ENCODE data around the gene CTDP1. TPM values are rescaled to one million over a fixed set of nuclear protein-coding genes. Genes with fewer than 3 reads are reported as not detected.
A peak's percentile ranks its signal among the peaks of the same experiment; 100 is the strongest.

CTDP1 gene
- polyA plus RNA-seq, 1 donor = 7.8 TPM

DNA sequence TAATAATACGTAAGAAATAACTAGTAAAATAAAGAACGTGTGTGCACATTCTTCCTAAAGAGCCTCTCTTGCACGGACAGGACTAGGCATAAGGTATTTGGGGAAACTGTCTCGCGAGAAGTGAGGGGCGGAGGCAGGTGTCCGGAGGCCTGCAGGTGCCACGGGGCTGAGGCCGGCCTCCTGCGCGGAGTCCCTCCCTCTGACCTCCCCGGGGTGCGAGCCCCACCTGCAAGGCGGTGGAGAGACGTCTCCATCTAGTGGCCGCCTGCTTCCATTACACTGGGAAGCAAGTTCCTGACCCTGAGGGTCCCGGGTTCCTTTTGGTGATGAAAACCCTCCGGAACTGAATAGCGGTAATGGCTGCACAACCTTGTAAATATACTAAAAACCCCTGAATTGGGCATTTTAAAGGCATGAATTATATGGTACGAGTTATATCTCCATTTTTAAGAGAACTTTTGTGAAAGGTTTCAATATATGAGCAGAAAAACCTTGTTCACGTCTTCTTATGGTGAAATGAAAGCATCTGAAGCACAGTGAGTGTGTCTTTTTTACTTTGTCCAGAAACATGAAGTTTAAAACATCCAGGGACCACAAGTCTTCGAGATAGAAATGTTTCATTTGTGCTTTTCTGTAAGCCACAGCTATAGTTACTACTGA, 35.5 kb upstream of the CTDP1 start:
- no peak for DNase-seq (ENCODE audit: low read depth)

DNA sequence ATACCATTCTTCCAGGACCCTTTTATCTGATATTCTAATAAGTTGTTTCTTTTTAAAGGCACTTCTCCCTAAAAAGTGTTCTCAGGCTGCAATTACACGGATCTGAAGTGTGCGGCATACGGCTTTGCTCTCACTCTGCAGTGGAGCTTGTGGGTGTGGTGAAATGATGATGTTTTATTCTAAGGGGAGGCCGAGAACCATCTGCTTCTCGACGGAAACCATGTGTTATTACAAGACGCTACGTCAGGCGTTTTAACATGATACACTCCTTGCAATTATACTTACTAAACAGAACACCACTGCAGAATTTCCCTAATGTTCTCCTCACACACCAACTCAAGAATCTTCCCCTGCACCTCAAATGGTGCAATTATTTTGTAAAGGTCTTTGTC, 34.9 kb upstream of the CTDP1 start:
- DNase-seq (ENCODE audit: low read depth) = peak; percentile 40

DNA sequence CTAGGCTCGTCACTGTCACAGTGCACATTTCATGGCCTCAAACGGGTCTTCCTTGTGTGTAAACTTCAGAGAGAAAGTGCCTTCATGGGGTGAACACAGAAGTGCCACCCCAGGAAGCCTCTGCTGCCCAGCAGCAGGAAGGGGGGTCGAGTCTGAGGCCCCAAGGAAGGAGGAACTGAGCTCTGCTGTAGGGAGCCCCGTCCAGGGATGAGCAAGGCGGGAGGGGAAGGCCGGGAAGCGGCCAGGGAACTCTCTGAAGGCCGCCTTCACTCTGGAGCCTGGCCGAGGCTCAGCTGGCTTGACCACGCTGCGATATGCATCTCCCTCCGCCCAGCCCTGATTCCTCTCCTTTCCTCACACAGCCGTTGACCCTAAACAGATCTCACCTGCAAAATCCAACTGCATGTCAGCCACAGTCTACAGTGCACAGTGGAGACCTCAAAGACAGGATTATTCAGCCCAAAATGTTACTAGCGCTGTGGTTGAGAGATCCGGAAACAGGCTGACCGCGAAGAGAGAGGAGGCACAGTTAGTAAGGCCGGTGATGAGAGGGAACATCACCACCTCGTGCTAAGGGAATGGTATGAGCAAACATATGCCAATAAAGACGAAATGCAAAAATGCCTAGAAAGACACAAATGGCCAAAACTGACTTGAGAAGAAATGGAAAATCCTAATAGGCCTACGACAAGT, 34.2 kb upstream of the CTDP1 start:
- no peak for DNase-seq (ENCODE audit: low read depth)

DNA sequence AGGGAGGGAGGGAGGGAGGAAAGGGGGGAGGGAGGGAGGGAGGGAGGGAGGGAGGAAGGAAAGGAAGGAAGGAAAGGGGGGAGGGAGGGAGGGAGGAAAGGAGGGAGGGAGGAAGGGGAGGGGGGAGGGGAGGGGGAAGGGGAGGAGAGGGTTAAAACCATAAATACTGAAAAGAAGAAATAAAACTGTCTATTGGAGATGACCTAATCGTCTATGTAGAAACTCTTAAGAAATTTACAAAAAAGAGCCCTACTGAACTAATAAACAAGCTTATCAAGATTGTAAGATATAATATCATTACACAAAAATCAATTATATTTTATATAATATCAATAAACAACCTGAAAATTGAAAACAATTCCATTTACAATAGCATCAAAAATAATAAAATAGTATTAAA, 32.3 kb upstream of the CTDP1 start:
- no peak for DNase-seq (ENCODE audit: low read depth)

GRCh38 chr18:79650959-79651358, 28.6 kb upstream of the CTDP1 start:
- no peak for DNase-seq (ENCODE audit: low read depth)

DNA sequence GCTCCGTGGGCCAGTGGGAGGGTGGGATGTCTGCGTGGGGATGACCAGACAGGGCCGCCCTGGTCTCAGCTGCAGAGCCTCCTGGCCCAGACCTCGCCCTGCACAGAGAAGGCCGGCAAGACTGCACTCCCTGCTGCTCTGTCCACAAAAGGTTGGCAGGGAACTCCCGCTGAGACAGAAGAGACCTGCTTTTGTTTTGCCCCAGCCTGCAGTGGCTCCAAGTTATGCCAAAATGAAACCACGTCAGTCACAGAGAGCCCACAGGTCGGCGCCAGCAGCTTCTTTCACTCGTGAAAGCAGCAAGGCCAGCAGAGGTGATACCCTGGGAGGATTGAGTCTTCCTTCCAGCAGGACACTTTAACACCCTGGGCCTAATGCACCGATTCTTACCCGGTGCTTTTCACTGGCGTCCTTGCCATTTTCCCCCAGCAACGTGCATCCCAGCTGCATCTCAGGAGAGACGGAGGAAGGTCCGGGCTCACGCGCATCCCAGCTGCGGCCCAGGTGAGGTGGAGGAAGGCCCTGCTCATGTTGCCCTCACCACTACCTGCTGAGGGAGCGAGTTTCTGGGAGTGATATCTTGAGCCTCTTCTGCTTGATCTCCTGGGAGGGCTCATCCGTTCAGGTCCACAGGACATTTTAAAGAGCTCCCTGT, 22.1 kb upstream of the CTDP1 start:
- no peak for DNase-seq (ENCODE audit: low read depth)

- DNase-seq (ENCODE audit: low read depth) = no peak
Measured at GRCh38 chr18:79658366-79658765, 21.2 kb upstream of the CTDP1 start.

- DNase-seq (ENCODE audit: low read depth) = no peak
Measured at GRCh38 chr18:79659733-79660132, 19.9 kb upstream of the CTDP1 start.

GRCh38 chr18:79662034-79662433, 17.6 kb upstream of the CTDP1 start:
- no peak for DNase-seq (ENCODE audit: low read depth)

DNA sequence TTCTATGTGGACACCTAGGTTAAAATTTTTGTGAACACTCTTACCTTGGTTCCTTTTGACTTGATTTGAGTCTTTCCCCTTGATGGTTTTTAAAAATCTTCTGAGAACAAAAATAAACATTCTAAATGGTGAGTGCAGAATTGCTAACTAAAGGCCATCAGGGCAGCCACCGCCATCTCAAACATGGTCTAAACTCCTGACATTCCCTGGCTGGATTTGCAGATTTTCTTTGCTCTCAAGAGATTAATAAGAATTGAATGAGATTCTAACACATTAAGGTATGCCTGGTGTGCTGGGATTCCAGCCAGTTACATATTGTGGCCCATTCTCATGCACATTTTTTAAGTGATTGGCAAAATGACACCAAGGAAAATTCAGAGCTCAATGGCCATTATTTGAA, 17.2 kb upstream of the CTDP1 start:
- no peak for DNase-seq (ENCODE audit: low read depth)

DNA sequence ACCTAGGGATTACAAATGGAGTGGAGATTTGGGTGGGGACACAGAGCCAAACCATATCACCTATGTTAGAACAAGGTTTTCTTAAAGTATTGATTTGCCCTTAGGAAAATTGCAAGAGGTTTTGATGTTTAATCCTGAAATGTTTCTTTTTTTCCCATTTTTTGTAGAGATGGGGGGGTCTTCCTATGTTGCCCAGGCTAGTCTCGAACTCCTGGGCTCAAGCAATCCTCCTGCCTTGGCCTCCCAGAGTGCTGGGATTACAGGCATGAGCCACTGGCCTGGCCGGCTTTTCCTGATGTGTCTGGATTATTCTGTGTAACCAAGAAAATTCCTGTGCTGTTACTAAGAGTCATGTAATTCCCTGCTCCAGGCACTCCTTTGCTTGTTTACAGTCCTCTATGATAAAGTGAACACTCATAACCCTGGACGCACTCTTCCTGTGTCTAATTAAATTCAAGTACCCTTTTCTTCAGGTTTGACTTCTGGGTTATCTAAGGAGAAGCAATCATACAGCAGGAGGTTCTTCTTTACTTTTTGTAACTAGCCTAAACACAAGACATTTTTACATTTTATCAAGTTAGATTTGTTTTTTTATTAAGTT, 15.0 kb upstream of the CTDP1 start:
- no peak for DNase-seq (ENCODE audit: low read depth)

DNA sequence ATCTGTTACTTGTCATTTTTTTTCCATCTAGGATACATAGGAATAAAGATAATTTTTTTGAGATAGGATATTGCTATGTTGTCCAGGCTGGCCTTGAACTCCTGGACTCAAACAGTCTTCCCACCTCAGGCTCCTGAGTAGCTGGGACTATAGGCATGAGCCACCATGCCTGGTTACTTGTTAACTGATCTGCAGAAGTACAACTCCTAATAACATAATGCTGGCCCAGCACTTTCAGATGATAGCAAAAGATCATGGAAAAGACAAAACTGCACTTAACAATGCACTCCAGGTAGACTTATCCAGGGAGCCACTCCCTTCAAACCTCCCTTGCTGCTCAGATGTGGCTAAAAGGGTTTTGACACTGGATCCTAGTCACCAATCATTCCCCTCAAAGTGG, 11.4 kb upstream of the CTDP1 start:
- no peak for DNase-seq (ENCODE audit: low read depth)

GRCh38 chr18:79672490-79673276, 6.9 kb upstream of the CTDP1 start:
- no peak for DNase-seq (ENCODE audit: low read depth)

DNA sequence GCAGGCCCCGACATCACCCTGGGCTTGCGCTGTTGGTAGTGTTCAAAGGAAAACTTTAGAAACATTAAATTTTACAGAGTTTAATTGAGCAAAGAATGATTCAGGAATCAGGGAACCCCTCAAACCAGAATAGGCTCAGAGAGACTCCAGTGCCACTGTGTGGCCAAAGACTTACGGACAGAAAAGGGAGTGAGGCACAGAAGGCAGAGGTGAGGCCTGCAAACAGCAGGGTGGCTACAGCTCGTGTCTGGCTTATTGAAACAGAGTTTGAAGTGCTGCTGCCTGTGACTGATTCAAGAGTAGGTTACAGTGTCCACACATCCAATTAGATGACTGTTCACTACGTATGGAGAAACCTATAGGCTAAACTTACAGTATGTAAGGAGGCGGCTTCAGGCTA, 2.4 kb upstream of the CTDP1 start:
- no peak for DNase-seq (ENCODE audit: low read depth)

DNA sequence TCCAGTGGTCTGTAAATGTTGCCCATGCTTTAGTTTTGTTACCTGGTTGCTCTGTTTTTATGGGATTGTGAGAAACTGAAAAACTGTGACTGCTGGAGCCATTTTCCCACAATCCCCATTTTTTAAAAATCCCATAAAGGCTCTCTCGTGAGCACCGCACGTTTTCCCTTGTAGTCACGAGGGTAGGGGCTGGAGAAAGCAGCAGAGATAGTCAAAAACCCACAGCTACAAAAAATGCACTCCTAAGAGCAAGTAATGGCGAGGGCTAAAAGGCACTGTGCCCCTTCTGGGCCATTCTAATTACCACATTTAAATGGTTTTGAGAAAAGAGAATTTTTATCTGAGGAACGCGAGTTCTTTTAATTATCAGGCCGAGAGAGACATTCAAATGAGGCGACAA, 1.8 kb upstream of the CTDP1 start:
- DNase-seq (ENCODE audit: low read depth) = no peak

- peak; percentile 97 for DNase-seq (ENCODE audit: low read depth)
Measured at GRCh38 chr18:79678665-79679551, 695 bp upstream of the CTDP1 start.

DNA sequence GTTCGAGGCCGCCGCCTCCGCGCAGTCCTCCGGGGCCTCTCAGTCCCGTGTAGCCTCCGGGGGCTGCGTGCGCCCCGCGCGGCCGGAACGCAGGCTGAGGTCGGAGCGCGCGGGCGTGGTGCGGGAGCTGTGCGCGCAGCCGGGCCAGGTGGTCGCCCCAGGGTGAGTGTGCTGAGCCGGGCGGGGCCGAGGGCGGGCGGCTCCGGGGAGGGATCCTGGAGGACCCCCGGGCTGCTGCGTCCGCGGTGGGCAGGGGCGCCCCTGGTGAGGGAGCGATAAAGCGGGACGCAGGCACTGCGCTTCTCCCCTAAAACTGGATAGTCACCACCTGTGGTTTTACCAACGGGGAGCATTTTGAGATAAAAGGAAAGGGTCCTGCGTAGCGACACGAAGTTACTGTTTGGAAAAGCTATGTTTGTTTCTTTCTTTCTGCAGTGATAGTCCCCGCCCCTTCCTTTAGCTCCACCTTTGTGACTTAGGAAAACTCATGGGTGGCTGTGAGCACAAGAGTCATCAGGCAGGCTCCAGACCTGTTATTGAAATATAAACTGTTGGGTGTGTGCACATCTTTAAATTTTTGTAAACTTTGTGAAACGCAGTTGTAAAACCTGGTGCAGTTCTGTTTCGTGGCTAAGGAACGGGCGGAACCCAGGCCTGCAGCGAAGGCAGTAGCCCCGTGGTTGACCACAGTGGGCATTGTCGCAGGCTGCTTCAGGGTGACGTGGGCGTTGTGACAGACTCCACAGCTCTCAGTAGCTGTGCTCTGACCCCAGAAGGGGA, 687 bp downstream of the CTDP1 start:
- no peak for DNase-seq (ENCODE audit: low read depth)

DNA sequence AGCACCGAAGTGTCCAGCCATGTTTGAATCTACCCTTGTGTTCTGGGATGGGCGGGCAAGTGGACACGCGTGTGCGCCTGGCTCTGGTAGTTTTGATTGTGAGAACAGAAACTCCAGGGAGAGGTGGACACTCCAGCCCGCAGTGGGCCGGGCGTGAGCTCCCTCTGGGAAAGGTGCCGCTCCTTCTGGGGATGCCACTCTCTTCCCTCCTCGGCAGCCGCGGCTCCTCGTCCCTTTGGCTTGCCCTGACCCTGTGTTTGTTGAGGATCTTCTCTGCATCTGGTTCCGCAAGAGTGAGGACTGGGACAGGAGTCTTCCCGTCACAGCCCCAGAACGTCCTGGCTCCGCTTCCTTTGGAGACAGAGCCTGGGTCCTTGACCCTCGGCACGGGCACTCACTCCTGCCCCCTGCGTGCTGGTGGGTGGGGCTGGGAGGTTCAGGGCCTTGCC, 1.3 kb downstream of the CTDP1 start:
- no peak for DNase-seq (ENCODE audit: low read depth)

DNA sequence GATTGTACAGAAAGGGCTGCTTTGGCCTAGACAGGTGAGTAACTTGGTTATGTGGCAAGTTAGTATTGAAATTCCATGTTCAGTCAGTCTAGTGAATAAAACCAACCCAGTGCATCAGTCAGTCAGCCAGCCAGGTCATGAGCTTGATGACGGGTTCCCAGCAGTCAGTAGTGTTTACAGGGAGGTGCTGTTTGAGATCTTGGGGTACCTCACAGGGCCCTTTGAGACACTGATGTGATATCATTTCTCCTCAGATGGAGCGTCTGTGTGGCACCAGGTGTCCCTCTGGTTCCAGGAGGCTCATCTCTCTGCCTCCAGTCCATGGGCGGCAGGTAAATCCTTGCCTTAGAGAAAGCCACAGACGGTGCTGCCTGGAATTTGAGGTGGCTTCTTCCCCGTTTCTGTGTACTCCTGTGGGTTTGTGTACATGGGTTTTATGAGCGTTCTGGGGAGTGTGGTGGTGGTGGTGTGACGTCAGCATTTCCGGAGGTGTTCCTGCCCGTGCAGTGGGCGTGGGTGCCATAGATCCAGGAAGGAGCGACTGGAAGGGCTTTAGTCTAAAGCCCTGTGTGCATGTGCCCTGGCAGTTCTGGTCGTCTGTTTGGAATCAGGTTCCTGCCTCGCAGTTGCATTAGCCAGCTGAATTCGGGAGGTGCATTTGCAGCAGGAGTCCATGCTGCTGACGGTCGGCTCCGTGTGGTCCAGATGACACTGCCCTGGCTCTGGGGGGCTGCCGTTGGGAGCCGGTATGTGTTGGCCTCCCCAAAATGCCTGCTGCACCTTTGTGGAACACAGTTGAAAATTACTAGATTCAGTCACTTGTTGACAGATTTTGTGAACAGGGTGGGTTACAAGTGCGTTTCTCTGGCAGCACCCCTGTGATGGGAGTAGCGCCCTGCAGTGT, 2.1 kb downstream of the CTDP1 start:
- no peak for DNase-seq (ENCODE audit: low read depth)

Measured in forelimb muscle (tissue), 1 donor.